Measurements from ENCODE around the gene MAN2A1.

MAN2A1 gene

DNA sequence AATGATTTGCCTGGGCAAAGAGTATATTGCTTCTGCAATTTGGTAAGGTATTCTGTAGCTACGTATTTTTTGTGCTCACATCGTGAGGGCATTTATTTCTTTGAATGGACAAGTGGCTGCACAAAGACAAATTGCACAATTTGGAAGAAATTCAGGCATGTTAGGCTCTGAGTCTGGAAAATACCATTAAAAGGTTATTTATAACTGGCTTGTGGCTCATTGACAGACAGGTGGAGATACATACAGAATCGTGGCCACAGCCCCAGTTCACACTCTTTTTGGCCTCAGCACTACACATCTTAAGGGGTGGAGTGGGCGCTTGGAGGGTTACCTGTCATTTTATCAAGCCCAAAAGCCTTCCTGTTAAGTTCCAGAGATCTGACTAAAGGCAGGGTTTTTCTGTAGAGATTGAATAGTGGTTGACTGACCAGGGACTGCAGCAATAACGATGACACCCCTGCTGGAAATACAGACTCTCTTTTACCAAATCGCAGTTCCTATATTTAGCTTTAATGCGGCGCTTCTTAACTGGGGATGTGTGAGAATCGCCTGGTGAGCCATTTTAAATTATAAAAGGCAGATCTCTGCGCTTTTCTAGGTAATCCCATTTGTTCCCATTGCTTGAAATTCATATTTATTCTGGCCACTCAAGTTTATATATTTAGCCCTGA, 14.7 kb downstream of the MAN2A1 start:
- ChIA-PET CTCF (interaction anchor here (1.6 kb wide), 1 partner anchor 13 kb away, joined by 5 read pairs; no protein-coding TSS in a partner anchor), POLR2A (no interaction called here)
- H3K4me3 ChIP-seq (ENCODE audit: low read depth, low read length): no peak overlapping the region
- TF ChIP-seq, protein P1, sequence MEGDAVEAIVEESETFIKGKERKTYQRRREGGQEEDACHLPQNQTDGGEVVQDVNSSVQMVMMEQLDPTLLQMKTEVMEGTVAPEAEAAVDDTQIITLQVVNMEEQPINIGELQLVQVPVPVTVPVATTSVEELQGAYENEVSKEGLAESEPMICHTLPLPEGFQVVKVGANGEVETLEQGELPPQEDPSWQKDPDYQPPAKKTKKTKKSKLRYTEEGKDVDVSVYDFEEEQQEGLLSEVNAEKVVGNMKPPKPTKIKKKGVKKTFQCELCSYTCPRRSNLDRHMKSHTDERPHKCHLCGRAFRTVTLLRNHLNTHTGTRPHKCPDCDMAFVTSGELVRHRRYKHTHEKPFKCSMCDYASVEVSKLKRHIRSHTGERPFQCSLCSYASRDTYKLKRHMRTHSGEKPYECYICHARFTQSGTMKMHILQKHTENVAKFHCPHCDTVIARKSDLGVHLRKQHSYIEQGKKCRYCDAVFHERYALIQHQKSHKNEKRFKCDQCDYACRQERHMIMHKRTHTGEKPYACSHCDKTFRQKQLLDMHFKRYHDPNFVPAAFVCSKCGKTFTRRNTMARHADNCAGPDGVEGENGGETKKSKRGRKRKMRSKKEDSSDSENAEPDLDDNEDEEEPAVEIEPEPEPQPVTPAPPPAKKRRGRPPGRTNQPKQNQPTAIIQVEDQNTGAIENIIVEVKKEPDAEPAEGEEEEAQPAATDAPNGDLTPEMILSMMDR (IDR thresholded peaks at IDR 0.05; ENCODE audit: insufficient read depth, low read length, missing control alignments): no peak
- DNase-seq (ENCODE audit: low read depth, low spot score): no peak

DNA sequence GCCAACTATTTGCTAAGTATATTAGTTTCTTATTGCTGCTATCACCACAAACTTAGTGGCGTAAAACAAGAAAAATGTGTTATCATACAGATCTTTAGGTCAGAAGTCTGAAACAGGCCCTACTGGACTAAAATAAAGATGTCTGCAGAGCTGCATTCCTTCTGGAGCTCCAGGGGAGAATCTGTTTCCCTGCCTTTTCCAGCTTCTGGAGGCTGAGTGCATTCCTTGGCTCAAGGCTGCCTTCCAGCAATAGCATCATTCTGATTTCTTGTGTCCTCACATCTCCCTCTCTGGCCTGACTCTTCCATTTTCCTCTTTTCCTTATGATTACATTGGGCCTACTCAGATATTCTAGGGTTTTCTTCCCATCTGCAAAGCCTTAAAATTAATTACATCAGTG, 15.9 kb downstream of the MAN2A1 start:
- H3K4me3 ChIP-seq (ENCODE audit: low read depth, low read length): no peak overlapping the region
- TF ChIP-seq, protein P1 (IDR thresholded peaks at IDR 0.05; ENCODE audit: insufficient read depth, low read length, missing control alignments): no peak
- CTCF ChIA-PET: interaction anchor here (0.6 kb wide), 1 partner anchor 381 kb away, joined by 3 read pairs; no protein-coding TSS in a partner anchor
- peak; percentile 66 for DNase-seq (ENCODE audit: low read depth, low spot score)
- POLR2A ChIA-PET: interaction anchor here (0.6 kb wide), 1 partner anchor 9 kb away, joined by 4 read pairs; no protein-coding TSS in a partner anchor

DNA sequence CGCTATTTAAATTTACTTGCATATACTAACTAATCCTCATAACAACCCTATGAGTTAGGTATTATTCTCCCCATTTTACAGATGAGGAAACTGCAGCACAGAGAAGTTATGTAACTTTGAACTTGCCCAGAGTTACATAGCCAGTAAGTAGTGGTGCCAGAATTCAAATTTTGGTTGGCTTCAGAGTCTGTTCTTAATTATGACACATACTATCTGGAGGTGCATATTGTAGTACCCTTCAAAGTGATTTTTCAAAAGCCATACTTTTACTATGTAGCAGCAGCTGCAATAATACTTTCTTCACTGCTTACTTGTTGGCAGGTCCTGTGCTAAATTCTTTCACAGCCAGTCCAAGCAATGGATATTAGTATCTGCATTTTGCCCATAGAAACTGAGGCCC, 16.4 kb downstream of the MAN2A1 start:
- POLR2A ChIA-PET: interaction anchor here (0.6 kb wide), 1 partner anchor 9 kb away, joined by 4 read pairs; no protein-coding TSS in a partner anchor
- no peak overlapping the region for H3K4me3 ChIP-seq (ENCODE audit: low read depth, low read length)
- CTCF ChIA-PET: no interaction called here
- TF ChIP-seq, protein P1 (IDR thresholded peaks at IDR 0.05; ENCODE audit: insufficient read depth, low read length, missing control alignments): no peak
- DNase-seq (ENCODE audit: low read depth, low spot score): no peak

DNA sequence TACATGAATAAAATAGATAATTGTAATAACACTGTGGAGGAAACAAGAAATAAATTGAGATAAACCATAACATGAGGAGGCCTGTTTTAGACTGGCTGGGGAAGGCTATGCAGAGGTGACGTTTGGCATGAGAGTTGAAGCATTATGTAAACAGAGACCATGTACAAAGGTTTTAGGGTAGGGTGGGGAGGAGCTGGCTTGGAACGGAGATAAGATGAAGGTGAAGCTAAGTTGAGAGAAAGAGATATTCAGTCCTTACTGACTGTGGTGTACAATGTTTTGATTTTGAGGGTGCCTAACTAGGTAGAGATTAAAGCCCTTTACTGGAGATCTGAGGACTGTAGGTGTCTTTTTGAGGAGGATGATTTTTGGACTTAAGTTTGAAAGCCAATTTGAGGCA, 17.8 kb downstream of the MAN2A1 start:
- ChIA-PET POLR2A (no interaction called here), CTCF (interaction anchor here (0.7 kb wide), 1 partner anchor 15 kb away, joined by 5 read pairs; no protein-coding TSS in a partner anchor)
- no peak overlapping the region for H3K4me3 ChIP-seq (ENCODE audit: low read depth, low read length)
- DNase-seq (ENCODE audit: low read depth, low spot score): no peak
- TF ChIP-seq, protein P1 (IDR thresholded peaks at IDR 0.05; ENCODE audit: insufficient read depth, low read length, missing control alignments): no peak

DNA sequence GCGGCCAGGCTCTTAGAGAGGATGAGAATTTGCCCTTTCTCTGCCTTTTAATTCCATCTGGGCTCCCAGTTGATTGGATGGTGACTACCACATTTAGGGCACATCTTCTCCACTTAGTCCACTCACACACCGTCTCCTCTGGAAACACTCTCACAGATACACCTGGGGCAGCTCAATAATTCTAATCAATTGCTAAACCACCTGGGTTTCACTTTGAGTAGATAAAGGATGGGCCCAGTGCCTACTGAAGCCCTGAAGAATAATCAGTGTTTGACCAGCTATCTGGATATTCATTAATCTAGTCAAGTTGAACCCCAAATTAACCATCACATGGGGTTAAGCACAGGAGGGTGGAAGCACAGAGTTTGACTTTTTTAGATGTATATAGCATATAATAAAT, 19.1 kb downstream of the MAN2A1 start:
- ChIA-PET CTCF (no interaction called here), POLR2A (no interaction called here)
- no peak for DNase-seq (ENCODE audit: low read depth, low spot score)
- TF ChIP-seq, protein P1 (IDR thresholded peaks at IDR 0.05; ENCODE audit: insufficient read depth, low read length, missing control alignments): no peak
- H3K4me3 ChIP-seq (ENCODE audit: low read depth, low read length): no peak overlapping the region

DNA sequence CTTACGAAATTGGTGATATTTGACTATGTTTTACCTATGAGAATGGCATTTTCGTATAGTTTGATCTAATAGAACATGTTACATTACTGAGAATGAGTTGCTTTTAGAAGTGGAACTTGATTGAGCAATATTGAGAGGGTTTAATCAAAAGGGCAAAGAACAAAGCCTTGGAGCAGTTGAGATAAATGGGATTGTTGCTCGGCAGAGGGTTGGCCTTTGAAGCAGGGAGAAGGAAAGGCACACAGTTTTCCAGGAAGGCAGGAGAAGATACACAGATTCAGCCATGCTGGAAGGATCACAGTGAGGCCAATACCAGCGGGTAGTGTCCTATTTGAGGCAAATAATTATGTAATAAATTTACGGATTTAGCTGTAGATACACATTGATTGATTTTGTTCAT, 19.5 kb downstream of the MAN2A1 start:
- POLR2A ChIA-PET: no interaction called here
- TF ChIP-seq, protein P1 (IDR thresholded peaks at IDR 0.05; ENCODE audit: insufficient read depth, low read length, missing control alignments): no peak
- H3K4me3 ChIP-seq (ENCODE audit: low read depth, low read length): no peak overlapping the region
- CTCF ChIA-PET: no interaction called here
- DNase-seq (ENCODE audit: low read depth, low spot score): no peak

Measured in AG04449 (cell line).